Metanephros (tissue), 2 donors: Measurements from ENCODE around the gene DHX36. TPM values are rescaled to one million over a fixed set of nuclear protein-coding genes. Genes with fewer than 3 reads are reported as not detected.

Experiments used
- small RNA-seq: library from RNA; depleted of rRNA; stranded (forward); fragments of <200 nt; gene quantifications from one replicate; pipeline ENCODE3, GENCODE V24; 2014; ENCODE audit warnings: low replicate concordance
- total RNA-seq: library from RNA; depleted of rRNA; stranded (reverse); fragments of >200 nt; gene quantifications from one replicate; pipeline ENCODE4 v1.2.3, GENCODE V29; 2014

The DHX36 gene, protein sequence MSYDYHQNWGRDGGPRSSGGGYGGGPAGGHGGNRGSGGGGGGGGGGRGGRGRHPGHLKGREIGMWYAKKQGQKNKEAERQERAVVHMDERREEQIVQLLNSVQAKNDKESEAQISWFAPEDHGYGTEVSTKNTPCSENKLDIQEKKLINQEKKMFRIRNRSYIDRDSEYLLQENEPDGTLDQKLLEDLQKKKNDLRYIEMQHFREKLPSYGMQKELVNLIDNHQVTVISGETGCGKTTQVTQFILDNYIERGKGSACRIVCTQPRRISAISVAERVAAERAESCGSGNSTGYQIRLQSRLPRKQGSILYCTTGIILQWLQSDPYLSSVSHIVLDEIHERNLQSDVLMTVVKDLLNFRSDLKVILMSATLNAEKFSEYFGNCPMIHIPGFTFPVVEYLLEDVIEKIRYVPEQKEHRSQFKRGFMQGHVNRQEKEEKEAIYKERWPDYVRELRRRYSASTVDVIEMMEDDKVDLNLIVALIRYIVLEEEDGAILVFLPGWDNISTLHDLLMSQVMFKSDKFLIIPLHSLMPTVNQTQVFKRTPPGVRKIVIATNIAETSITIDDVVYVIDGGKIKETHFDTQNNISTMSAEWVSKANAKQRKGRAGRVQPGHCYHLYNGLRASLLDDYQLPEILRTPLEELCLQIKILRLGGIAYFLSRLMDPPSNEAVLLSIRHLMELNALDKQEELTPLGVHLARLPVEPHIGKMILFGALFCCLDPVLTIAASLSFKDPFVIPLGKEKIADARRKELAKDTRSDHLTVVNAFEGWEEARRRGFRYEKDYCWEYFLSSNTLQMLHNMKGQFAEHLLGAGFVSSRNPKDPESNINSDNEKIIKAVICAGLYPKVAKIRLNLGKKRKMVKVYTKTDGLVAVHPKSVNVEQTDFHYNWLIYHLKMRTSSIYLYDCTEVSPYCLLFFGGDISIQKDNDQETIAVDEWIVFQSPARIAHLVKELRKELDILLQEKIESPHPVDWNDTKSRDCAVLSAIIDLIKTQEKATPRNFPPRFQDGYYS
- total RNA-seq: 67.3 TPM

DNA sequence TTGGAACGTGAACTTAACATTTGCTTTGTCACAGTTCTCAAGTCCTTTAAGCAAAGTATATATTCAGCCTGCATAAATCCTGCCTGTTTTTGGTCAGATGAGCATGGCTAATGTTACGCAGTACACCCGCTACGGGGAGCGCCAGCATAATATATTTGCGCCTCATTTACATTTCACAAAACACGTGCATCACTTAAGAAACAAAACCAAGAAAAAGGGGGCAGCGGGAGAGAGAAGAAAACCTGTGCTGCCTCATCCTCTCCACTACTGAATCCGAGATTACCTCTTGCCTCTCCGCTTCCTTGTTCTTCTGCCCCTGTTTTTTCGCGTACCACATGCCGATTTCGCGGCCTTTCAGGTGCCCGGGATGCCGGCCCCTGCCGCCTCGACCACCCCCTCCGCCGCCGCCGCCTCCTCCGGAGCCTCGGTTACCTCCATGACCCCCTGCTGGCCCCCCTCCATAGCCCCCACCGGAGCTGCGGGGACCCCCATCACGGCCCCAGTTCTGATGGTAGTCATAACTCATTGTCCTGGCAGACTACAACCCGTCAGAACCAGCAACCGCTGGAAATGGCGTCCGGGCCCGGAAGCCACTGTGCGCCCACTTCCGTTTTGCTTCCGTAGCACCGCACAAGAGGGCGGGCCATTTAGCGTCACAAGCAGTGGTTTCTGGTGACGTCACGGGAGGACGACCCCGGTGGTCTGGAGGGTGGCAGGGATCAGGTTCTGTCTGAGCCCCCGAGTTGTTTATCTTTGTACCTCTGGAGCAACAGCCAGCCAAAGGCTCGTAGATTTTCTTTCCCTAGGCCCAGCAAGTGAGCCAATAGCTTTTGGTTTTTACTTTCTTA is at the start of gene DHX36:
Gene DHX36 (minus strand): TSS at position 597 of the 848 bp plus-strand sequence. CDS start 71 bp downstream, at position 526.

Small RNA genes within 50 kb of the gene (small RNA-seq; reads per million reads assigned to genes)
- gene RF01210: not detected

Other genes with a start within 250 kb of the DHX36 start
- gene ARHGEF26, start 203.1 kb downstream of the DHX36 start, total RNA-seq: 12.0 TPM
- not detected for gene GPR149, start 105.7 kb upstream of the DHX36 start, total RNA-seq